Esophagus muscularis mucosa (tissue), 4 donors: ENCODE data around the gene EXOC3.

ENCODE experiments used
- CTCF ChIP-seq, 3 experiments: fragments of 200-600 bp in 2 of 3; fragments of 450-650 bp in 1 of 3; sonication (generic) in 2 of 3; IDR thresholded peaks; one replicate each; pipeline ENCODE4 v1.5.1; 2017 to 2019; ENCODE audit warnings: antibody characterized with exemption in 3 of 3, mild to moderate bottlenecking in 2 of 3, moderate library complexity in 1 of 3
- EP300 ChIP-seq: sonication (generic); formaldehyde crosslinking; IDR thresholded peaks from one replicate; pipeline ENCODE4 v1.6.1; 2017; ENCODE audit warnings: antibody characterized with exemption
- POLR2A ChIP-seq: fragments of 450-650 bp; IDR thresholded peaks from one replicate; pipeline ENCODE4 v1.6.1; 2017; ENCODE audit warnings: antibody characterized with exemption, moderate library complexity, mild to moderate bottlenecking, low read depth
- POLR2AphosphoS5 ChIP-seq, 2 donors: sonication (generic); formaldehyde crosslinking; IDR thresholded peaks; one replicate each; pipeline ENCODE4 v1.6.1; 2017; ENCODE audit warnings: antibody characterized with exemption in 2 of 2

DNA sequence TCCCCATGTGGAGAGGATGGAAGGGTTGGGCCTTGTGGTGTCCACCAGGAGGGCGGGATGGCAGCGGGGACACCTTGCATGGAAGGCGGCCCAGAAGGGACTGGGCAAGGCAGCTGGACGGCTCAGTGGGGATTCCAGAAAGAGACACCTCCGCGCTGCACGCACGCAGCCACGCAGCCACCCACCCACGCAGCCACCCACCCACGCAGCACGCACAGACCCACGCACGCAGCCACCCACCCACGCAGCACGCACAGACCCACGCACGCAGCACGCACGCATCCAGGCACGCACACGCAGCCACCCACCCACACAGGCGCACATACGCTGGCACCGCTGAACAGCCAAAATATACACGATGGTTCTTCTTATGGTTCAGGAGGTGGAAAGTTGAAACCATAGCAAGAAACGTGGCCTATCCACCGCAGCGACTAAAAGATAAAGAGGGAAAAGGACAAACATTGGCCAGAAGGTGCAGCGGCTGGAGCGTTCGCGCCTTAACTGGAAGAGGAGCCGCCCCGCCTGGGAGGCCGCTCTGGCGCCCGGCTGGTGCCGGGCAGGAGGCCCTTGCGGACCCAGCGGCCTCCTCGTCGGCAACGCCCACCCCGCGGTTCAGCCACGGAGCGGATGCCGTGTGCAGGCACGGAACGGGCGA, 22.2 kb upstream of the EXOC3 start:
- no peak for TF ChIP-seq POLR2AphosphoS5 (IDR thresholded peaks at IDR 0.05)
- no peak for TF ChIP-seq CTCF (IDR thresholded peaks at IDR 0.05)
- no peak for TF ChIP-seq POLR2A
- TF ChIP-seq EP300, result no peak
